Measurements from ENCODE around the gene ATP5ME. TPM values are rescaled to one million over a fixed set of nuclear protein-coding genes. Genes with fewer than 3 reads are reported as not detected.

Gene ATP5ME
- total and polyA plus RNA-seq, 4 donors, result 31.4 to 621 (median 169) TPM

DNA sequence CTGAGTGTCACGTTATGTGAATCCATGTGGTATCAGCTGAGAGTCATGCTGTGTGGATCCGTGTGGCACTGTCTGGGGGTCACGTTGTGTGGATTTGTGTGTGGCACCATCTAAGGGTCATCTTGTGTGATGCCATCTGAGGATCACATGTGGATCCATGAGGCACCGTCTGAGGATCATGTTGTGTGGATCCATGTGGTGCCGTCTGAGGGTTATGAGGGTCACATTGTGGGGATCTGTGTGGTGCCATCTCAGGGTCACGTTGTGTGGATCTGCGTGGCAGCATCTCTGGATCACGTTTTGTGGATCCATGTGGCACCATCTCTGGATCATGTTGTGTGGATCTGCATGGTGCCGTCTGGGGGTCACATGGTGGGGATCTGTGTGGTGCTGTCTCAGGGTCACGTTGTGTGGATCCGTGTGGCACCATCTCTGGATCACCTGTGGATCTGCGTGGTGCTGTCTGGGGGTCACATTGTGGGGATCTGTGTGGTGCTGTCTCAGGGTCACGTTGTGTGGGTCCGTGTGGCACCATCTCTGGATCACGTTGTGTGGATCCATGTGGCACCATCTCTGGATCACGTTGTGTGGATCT lies 41.8 kb downstream of the ATP5ME start:
- peaks cover 0 to 4% (median 0%) of the 10 kb centered on the region in 4 donors for H3K9me3 ChIP-seq (ENCODE audit: control insufficient read depth in 4 of 4, low read length in 3 of 4)
- TF ChIP-seq, protein P1, sequence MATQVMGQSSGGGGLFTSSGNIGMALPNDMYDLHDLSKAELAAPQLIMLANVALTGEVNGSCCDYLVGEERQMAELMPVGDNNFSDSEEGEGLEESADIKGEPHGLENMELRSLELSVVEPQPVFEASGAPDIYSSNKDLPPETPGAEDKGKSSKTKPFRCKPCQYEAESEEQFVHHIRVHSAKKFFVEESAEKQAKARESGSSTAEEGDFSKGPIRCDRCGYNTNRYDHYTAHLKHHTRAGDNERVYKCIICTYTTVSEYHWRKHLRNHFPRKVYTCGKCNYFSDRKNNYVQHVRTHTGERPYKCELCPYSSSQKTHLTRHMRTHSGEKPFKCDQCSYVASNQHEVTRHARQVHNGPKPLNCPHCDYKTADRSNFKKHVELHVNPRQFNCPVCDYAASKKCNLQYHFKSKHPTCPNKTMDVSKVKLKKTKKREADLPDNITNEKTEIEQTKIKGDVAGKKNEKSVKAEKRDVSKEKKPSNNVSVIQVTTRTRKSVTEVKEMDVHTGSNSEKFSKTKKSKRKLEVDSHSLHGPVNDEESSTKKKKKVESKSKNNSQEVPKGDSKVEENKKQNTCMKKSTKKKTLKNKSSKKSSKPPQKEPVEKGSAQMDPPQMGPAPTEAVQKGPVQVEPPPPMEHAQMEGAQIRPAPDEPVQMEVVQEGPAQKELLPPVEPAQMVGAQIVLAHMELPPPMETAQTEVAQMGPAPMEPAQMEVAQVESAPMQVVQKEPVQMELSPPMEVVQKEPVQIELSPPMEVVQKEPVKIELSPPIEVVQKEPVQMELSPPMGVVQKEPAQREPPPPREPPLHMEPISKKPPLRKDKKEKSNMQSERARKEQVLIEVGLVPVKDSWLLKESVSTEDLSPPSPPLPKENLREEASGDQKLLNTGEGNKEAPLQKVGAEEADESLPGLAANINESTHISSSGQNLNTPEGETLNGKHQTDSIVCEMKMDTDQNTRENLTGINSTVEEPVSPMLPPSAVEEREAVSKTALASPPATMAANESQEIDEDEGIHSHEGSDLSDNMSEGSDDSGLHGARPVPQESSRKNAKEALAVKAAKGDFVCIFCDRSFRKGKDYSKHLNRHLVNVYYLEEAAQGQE (IDR thresholded peaks at IDR 0.05), result no peak
- TF ChIP-seq EGR1 (IDR thresholded peaks at IDR 0.05; ENCODE audit: low read depth in 2 of 2), result no peak
- TF ChIP-seq, protein P2, sequence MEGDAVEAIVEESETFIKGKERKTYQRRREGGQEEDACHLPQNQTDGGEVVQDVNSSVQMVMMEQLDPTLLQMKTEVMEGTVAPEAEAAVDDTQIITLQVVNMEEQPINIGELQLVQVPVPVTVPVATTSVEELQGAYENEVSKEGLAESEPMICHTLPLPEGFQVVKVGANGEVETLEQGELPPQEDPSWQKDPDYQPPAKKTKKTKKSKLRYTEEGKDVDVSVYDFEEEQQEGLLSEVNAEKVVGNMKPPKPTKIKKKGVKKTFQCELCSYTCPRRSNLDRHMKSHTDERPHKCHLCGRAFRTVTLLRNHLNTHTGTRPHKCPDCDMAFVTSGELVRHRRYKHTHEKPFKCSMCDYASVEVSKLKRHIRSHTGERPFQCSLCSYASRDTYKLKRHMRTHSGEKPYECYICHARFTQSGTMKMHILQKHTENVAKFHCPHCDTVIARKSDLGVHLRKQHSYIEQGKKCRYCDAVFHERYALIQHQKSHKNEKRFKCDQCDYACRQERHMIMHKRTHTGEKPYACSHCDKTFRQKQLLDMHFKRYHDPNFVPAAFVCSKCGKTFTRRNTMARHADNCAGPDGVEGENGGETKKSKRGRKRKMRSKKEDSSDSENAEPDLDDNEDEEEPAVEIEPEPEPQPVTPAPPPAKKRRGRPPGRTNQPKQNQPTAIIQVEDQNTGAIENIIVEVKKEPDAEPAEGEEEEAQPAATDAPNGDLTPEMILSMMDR (IDR thresholded peaks at IDR 0.05; ENCODE audit: low read depth, low read length, missing input control), result no peak
- no peak for TF ChIP-seq HNF4G (IDR thresholded peaks at IDR 0.05)
- TF ChIP-seq, protein P3, sequence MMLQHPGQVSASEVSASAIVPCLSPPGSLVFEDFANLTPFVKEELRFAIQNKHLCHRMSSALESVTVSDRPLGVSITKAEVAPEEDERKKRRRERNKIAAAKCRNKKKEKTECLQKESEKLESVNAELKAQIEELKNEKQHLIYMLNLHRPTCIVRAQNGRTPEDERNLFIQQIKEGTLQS (IDR thresholded peaks at IDR 0.05), result no peak
- TF ChIP-seq HNF4A (conservative IDR thresholded peaks at IDR 0.05), result no peak
- no peak for TF ChIP-seq FOXA1 (IDR thresholded peaks at IDR 0.05)
- no peak for TF ChIP-seq NR2F2 (IDR thresholded peaks at IDR 0.05)
- no peak for TF ChIP-seq RAD21 (IDR thresholded peaks at IDR 0.05)
- TF ChIP-seq SP1 (IDR thresholded peaks at IDR 0.05), result no peak
- TF ChIP-seq, protein P4, sequence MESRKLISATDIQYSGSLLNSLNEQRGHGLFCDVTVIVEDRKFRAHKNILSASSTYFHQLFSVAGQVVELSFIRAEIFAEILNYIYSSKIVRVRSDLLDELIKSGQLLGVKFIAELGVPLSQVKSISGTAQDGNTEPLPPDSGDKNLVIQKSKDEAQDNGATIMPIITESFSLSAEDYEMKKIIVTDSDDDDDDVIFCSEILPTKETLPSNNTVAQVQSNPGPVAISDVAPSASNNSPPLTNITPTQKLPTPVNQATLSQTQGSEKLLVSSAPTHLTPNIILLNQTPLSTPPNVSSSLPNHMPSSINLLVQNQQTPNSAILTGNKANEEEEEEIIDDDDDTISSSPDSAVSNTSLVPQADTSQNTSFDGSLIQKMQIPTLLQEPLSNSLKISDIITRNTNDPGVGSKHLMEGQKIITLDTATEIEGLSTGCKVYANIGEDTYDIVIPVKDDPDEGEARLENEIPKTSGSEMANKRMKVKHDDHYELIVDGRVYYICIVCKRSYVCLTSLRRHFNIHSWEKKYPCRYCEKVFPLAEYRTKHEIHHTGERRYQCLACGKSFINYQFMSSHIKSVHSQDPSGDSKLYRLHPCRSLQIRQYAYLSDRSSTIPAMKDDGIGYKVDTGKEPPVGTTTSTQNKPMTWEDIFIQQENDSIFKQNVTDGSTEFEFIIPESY (IDR thresholded peaks at IDR 0.05), result no peak
- no peak for TF ChIP-seq YY1 (IDR thresholded peaks at IDR 0.05)
- no peak for TF ChIP-seq TAF1 (conservative IDR thresholded peaks at IDR 0.05)
- TF ChIP-seq FOXA2 (IDR thresholded peaks at IDR 0.05), result no peak
- TF ChIP-seq RXRA (IDR thresholded peaks at IDR 0.05), result no peak
- no peak for TF ChIP-seq JUND (IDR thresholded peaks at IDR 0.05)
- H3K27ac ChIP-seq (ENCODE audit: low read depth in 1 of 2, low read length in 2 of 2), result no peak overlapping the region
- WGBS, result 88% methylated on average over 16 of the region's 16 CpGs
- H3K9ac ChIP-seq (ENCODE audit: low read depth in 1 of 2, low read length in 2 of 2), result no peak overlapping the region
- no peaks in the 10 kb centered on the region for H3K4me1 ChIP-seq (ENCODE audit: control insufficient read depth in 4 of 4, insufficient read depth in 4 of 4, low read length in 3 of 4)
- DNase-seq (ENCODE audit: low spot score), result no peak
- no peaks in the 10 kb centered on the region for H3K27me3 ChIP-seq (ENCODE audit: control insufficient read depth in 4 of 4, insufficient read depth in 4 of 4, low read length in 3 of 4)
- no peaks in the 10 kb centered on the region for H3K36me3 ChIP-seq (ENCODE audit: control insufficient read depth in 4 of 4, insufficient read depth in 3 of 4, low read depth in 1 of 4, low read length in 3 of 4)
- no peak overlapping the region for H3K4me3 ChIP-seq (ENCODE audit: low read depth in 1 of 3, low read length in 3 of 3)

DNA sequence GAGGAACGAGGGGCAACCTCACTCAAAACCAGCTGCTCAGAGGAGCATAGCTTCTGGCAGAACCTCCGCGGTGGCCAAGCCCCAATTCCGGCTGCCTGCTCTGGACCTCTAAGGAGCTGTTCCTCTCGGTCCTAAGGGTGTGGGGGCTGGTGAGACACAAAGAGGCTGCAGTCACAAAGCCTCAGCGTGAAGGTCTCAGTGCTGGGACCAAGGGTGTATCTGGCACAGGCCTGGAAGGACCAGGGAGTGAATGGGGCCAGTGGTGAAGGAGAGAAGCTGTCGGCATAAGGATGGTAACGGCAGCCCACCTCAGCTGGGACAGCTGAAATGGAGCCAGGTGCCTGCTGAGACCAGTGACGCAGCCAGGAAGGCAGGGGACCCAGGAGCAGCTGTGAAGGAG lies 43.4 kb downstream of the ATP5ME start:
- Histone ChIP-seq H3K36me3 (ENCODE audit: control insufficient read depth in 4 of 4, insufficient read depth in 3 of 4, low read depth in 1 of 4, low read length in 3 of 4) (no peaks in the 10 kb centered on the region), H3K9ac (ENCODE audit: low read depth in 1 of 2, low read length in 2 of 2) (no peak overlapping the region), H3K27me3 (ENCODE audit: control insufficient read depth in 4 of 4, insufficient read depth in 4 of 4, low read length in 3 of 4) (no peaks in the 10 kb centered on the region), H3K4me3 (ENCODE audit: low read depth in 1 of 3, low read length in 3 of 3) (no peak overlapping the region), H3K4me1 (ENCODE audit: control insufficient read depth in 4 of 4, insufficient read depth in 4 of 4, low read length in 3 of 4) (no peaks in the 10 kb centered on the region), H3K9me3 (ENCODE audit: control insufficient read depth in 4 of 4, low read length in 3 of 4) (peaks cover 0 to 4% (median 0%) of the 10 kb centered on the region in 4 donors), H3K27ac (ENCODE audit: low read depth in 1 of 2, low read length in 2 of 2) (no peak overlapping the region)
- TF ChIP-seq, protein P3 (IDR thresholded peaks at IDR 0.05), result no peak
- no peak for TF ChIP-seq HNF4A (conservative IDR thresholded peaks at IDR 0.05)
- no peak for TF ChIP-seq TAF1 (conservative IDR thresholded peaks at IDR 0.05)
- TF ChIP-seq, protein P4 (IDR thresholded peaks at IDR 0.05), result no peak
- no peak for TF ChIP-seq EGR1 (IDR thresholded peaks at IDR 0.05; ENCODE audit: low read depth in 2 of 2)
- TF ChIP-seq RAD21 (IDR thresholded peaks at IDR 0.05), result no peak
- TF ChIP-seq JUND (IDR thresholded peaks at IDR 0.05), result no peak
- no peak for TF ChIP-seq NR2F2 (IDR thresholded peaks at IDR 0.05)
- TF ChIP-seq, protein P5, sequence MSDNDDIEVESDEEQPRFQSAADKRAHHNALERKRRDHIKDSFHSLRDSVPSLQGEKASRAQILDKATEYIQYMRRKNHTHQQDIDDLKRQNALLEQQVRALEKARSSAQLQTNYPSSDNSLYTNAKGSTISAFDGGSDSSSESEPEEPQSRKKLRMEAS (IDR thresholded peaks at IDR 0.05), result no peak
- TF ChIP-seq, protein P2 (IDR thresholded peaks at IDR 0.05; ENCODE audit: low read depth, low read length, missing input control), result no peak
- no peak for TF ChIP-seq FOXA2 (IDR thresholded peaks at IDR 0.05)
- TF ChIP-seq GABPA (IDR thresholded peaks at IDR 0.05 in 1 of 2, conservative IDR thresholded peaks at IDR 0.05 in 1 of 2), result no peak
- WGBS, result 71% methylated on average over 9 of the region's 9 CpGs
- DNase-seq (ENCODE audit: low spot score), result no peak

Data from liver (tissue), 9 donors.